Astrocyte (in vitro differentiated cells and primary cell): ENCODE measurements around the gene ING5. TPM values are rescaled to one million over a fixed set of nuclear protein-coding genes. Genes with fewer than 3 reads are reported as not detected.

Experiments used
- DNase-seq: peaks from one replicate; pipeline ENCODE4 v3.0.0-alpha.2; 2010; ENCODE audit warnings: low read depth
- FAIRE-seq: peaks from 2 replicates; lab custom pipeline; 2011; peaks lifted over from hg19 to GRCh38; lab: Jason Lieb, UNC
- H2AFZ ChIP-seq: 2 replicates; pipeline ENCODE4 v1.6.0; 2012; ENCODE audit warnings: low read depth, low read length, inconsistent platforms
- H3K27ac ChIP-seq: 2 replicates; pipeline ENCODE4 v1.5.1; 2011; ENCODE audit warnings: low read depth, low read length, inconsistent platforms
- H3K27me3 ChIP-seq: 2 replicates; pipeline ENCODE4 v1.6.0; 2011; ENCODE audit warnings: low read length, inconsistent platforms; ENCODE audit not compliant: insufficient read depth
- H3K36me3 ChIP-seq: 2 replicates; pipeline ENCODE4 v1.5.1; 2011; ENCODE audit warnings: low read length, inconsistent platforms; ENCODE audit not compliant: insufficient read depth
- H3K4me1 ChIP-seq: 2 replicates; pipeline ENCODE4 v1.5.1; 2011; ENCODE audit warnings: low read length, inconsistent platforms; ENCODE audit not compliant: insufficient read depth
- H3K4me2 ChIP-seq: 2 replicates; pipeline ENCODE4 v1.6.0; 2012; ENCODE audit warnings: low read length, inconsistent platforms
- H3K4me3 ChIP-seq: 2 replicates; pipeline ENCODE4 v1.5.1; 2011; ENCODE audit warnings: low read depth, mild to moderate bottlenecking, low read length, inconsistent platforms; ENCODE audit not compliant: insufficient read depth
- H3K79me2 ChIP-seq: 2 replicates; pipeline ENCODE4 v1.6.0; 2012; ENCODE audit warnings: mild to moderate bottlenecking, low read length, inconsistent platforms; ENCODE audit not compliant: insufficient read depth
- H3K9ac ChIP-seq: 2 replicates; pipeline ENCODE4 v1.6.0; 2012; ENCODE audit warnings: mild to moderate bottlenecking, low read length, inconsistent platforms
- H3K9me3 ChIP-seq: 2 replicates; pipeline ENCODE4 v1.5.1; 2012; ENCODE audit warnings: low read depth, mild to moderate bottlenecking, low read length, inconsistent platforms; ENCODE audit not compliant: insufficient read depth
- H4K20me1 ChIP-seq: 2 replicates; pipeline ENCODE4 v1.6.0; 2012; ENCODE audit warnings: low read length, inconsistent platforms; ENCODE audit not compliant: insufficient read depth
- H3K27ac Mint-ChIP-seq: one replicate; pipeline ENCODE4 v1.8.0; 2021; ENCODE audit warnings: mild to moderate bottlenecking, mixed read lengths; ENCODE audit not compliant: unreplicated experiment
- H3K27me3 Mint-ChIP-seq: one replicate; pipeline ENCODE4 v1.8.0; 2021; ENCODE audit warnings: low read depth, mixed read lengths; ENCODE audit not compliant: unreplicated experiment
- H3K36me3 Mint-ChIP-seq: one replicate; pipeline ENCODE4 v1.8.0; 2021; ENCODE audit warnings: low read depth, mixed read lengths; ENCODE audit not compliant: unreplicated experiment
- H3K4me1 Mint-ChIP-seq: one replicate; pipeline ENCODE4 v1.8.0; 2021; ENCODE audit warnings: low read depth, mixed read lengths; ENCODE audit not compliant: unreplicated experiment
- H3K4me3 Mint-ChIP-seq: one replicate; pipeline ENCODE4 v1.8.0; 2021; ENCODE audit warnings: mild to moderate bottlenecking, moderate library complexity, mixed read lengths; ENCODE audit not compliant: unreplicated experiment
- H3K9me3 Mint-ChIP-seq: one replicate; pipeline ENCODE4 v1.8.0; 2021; ENCODE audit warnings: mild to moderate bottlenecking, mixed read lengths; ENCODE audit not compliant: unreplicated experiment
- CTCF ChIP-seq: IDR thresholded peaks from 2 replicates; pipeline ENCODE4 v1.5.1; 2011; ENCODE audit warnings: low read depth, mild to moderate bottlenecking, inconsistent platforms, low read length, moderate library complexity; ENCODE audit not compliant: insufficient read depth
- EZH2 ChIP-seq: IDR thresholded peaks from 2 replicates; pipeline ENCODE4 v1.6.1; 2012; ENCODE audit warnings: mild to moderate bottlenecking, low read length, inconsistent platforms; ENCODE audit not compliant: insufficient read depth
- total RNA-seq: library from RNA; stranded (reverse); gene quantifications from 2 replicates; pipeline ENCODE4 v1.2.1, GENCODE V29; 2021

Gene ING5
- total RNA-seq, 1 donor from 2014 or later, result 19.7 TPM

GRCh38 chr2:241668354-241668753, 33.5 kb upstream of the ING5 start:
- Mint-ChIP-seq H3K27me3 (no peaks in the 10 kb centered on the region), H3K4me3 (no peak overlapping the region), H3K27ac (no peak overlapping the region), H3K9me3 (no peaks in the 10 kb centered on the region), H3K36me3 (peaks cover 4% of the 10 kb centered on the region), H3K4me1 (peaks cover 17% of the 10 kb centered on the region)
- H3K27me3 ChIP-seq, result no peaks in the 10 kb centered on the region
- H3K4me1 ChIP-seq, result peaks cover 27% of the 10 kb centered on the region
- H3K4me2 ChIP-seq, result no peak overlapping the region
- H4K20me1 ChIP-seq, result peaks cover 6% of the 10 kb centered on the region
- no peak overlapping the region for H3K4me3 ChIP-seq
- no peak for DNase-seq
- no peak overlapping the region for H2AFZ ChIP-seq
- no peak for FAIRE-seq
- no peaks in the 10 kb centered on the region for H3K79me2 ChIP-seq
- H3K36me3 ChIP-seq, result peaks cover 2% of the 10 kb centered on the region
- H3K9ac ChIP-seq, result no peak overlapping the region
- H3K9me3 ChIP-seq, result no peaks in the 10 kb centered on the region
- no peak overlapping the region for H3K27ac ChIP-seq
- TF ChIP-seq EZH2, result no peak
- TF ChIP-seq CTCF, result no peak

- Mint-ChIP-seq H3K36me3 (peaks cover 7% of the 10 kb centered on the region), H3K9me3 (no peaks in the 10 kb centered on the region), H3K4me3 (no peak overlapping the region), H3K27ac (no peak overlapping the region), H3K27me3 (no peaks in the 10 kb centered on the region), H3K4me1 (peaks cover 17% of the 10 kb centered on the region)
- TF ChIP-seq CTCF (no peak), EZH2 (no peak)
- H3K4me3 ChIP-seq, result no peak overlapping the region
- H4K20me1 ChIP-seq, result peaks cover 6% of the 10 kb centered on the region
- H3K27me3 ChIP-seq, result no peaks in the 10 kb centered on the region
- H3K79me2 ChIP-seq, result no peaks in the 10 kb centered on the region
- no peak overlapping the region for H3K4me2 ChIP-seq
- no peak overlapping the region for H2AFZ ChIP-seq
- FAIRE-seq (no peak), DNase-seq (no peak)
- peaks cover 27% of the 10 kb centered on the region for H3K4me1 ChIP-seq
- H3K9me3 ChIP-seq, result no peaks in the 10 kb centered on the region
- H3K36me3 ChIP-seq, result peaks cover 2% of the 10 kb centered on the region
- H3K9ac ChIP-seq, result no peak overlapping the region
- no peak overlapping the region for H3K27ac ChIP-seq
Measured at GRCh38 chr2:241668839-241669238, 33.0 kb upstream of the ING5 start.

GRCh38 chr2:241670333-241671110, 31.3 kb upstream of the ING5 start:
- peaks cover 11% of the 10 kb centered on the region for H3K4me1 Mint-ChIP-seq
- H3K4me3 Mint-ChIP-seq, result no peak overlapping the region
- H3K36me3 ChIP-seq, result peaks cover 2% of the 10 kb centered on the region
- H3K36me3 Mint-ChIP-seq, result peaks cover 7% of the 10 kb centered on the region
- H3K27me3 ChIP-seq, result no peaks in the 10 kb centered on the region
- no peak overlapping the region for H3K4me2 ChIP-seq
- no peak for DNase-seq
- TF ChIP-seq EZH2 (no peak), CTCF (no peak)
- H3K4me3 ChIP-seq, result no peak overlapping the region
- no peak overlapping the region for H3K9ac ChIP-seq
- no peak overlapping the region for H2AFZ ChIP-seq
- peaks cover 10% of the 10 kb centered on the region for H4K20me1 ChIP-seq
- H3K79me2 ChIP-seq, result no peaks in the 10 kb centered on the region
- H3K27me3 Mint-ChIP-seq, result no peaks in the 10 kb centered on the region
- no peak overlapping the region for H3K27ac Mint-ChIP-seq
- peaks cover 17% of the 10 kb centered on the region for H3K4me1 ChIP-seq
- FAIRE-seq, result no peak
- H3K27ac ChIP-seq, result no peak overlapping the region
- H3K9me3 ChIP-seq, result no peaks in the 10 kb centered on the region
- H3K9me3 Mint-ChIP-seq, result no peaks in the 10 kb centered on the region
